PFSK-1 (cell line): ENCODE data around the gene CISTR.

Experiments
- POLR2AphosphoS5 ChIP-seq: IDR thresholded peaks from 2 replicates; pipeline ENCODE4 v1.6.1; 2012; ENCODE audit warnings: low read depth, mild to moderate bottlenecking, control low read depth, low read length, moderate library complexity
- SIN3A ChIP-seq: IDR thresholded peaks from 2 replicates; pipeline ENCODE4 v1.6.1; 2012; ENCODE audit warnings: mild to moderate bottlenecking, low read length, moderate library complexity, borderline replicate concordance; ENCODE audit not compliant: insufficient read depth

DNA sequence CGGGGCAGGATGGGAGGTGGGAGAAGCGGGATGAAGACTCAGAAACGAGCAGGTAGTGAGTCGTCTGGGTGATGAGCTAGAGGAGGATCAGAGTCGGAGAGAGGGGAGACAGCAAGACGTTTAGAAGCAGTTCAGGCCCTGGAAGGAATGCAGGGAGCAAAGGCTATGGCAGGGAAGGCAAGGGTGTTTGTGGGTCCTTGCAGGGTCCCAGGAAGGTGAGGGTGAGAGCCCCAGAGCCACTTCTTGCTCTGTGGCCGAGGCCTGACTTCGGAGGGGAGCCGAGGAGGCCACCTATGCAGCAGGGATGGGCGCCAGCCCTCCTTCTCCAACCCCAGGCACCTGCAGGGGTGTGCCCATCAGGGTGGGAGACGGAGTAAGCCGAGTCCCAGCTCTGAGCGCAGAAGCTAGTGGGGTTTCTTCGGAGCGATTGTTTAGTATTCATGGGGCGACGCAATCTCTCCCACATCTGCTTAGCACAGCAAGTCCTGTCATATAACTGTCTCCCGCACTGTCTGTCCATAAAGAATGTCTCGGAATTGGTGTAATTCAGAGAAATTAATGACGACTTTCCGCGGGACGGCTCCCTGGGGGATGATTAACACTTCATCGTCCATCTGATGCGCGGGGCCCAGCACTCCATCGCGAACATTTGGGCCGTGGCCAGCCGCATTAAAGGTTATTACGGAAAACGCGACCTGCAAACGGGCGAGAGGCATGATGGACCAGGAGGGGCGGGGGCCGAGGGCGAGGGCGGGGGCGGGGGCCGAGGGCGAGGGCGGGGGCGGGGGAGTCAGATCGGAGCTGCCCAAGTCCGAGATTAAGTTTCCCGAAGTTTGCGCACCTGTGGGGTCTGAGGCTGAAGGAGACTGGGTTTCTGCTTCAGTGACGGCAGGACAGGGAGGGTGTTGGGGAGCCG is 12.3 kb downstream of the CISTR start:
- TF ChIP-seq POLR2AphosphoS5: no peak
- no peak for TF ChIP-seq SIN3A
